ENCODE data around the gene TRIP11.

TRIP11 gene

GRCh38 chr14:92021523-92021922, 18.3 kb downstream of the TRIP11 start:
- no peak for TF ChIP-seq Cebpa-rat (IDR thresholded peaks at IDR 0.05)
- Histone ChIP-seq H3K9ac (no peak overlapping the region), H3K4me1 (peaks cover 0 to 4% (median 0%) of the 10 kb centered on the region in 10 experiments; a peak in 5 of 20 replicates), H3K27ac (no peak overlapping the region), H3K9me3 (replicated peaks in 1 of 11) (no peaks in the 10 kb centered on the region), H3K4me3 (no peak overlapping the region), H3K27me3 (no peaks in the 10 kb centered on the region), H3K4me2 (no peak overlapping the region), H4K20me1 (peaks cover 0 to 51% (median 14%) of the 10 kb centered on the region in 11 experiments; a peak in 12 of 22 replicates), H3K36me3 (peaks cover 80 to 100% (median 90%) of the 10 kb centered on the region in 11 experiments)

GRCh38 chr14:92014040-92014439, 25.8 kb downstream of the TRIP11 start:
- TF ChIP-seq Cebpa-rat (IDR thresholded peaks at IDR 0.05), result no peak
- Histone ChIP-seq H3K36me3 (peaks cover 88 to 100% (median 98%) of the 10 kb centered on the region in 11 experiments), H3K4me2 (no peak overlapping the region), H3K4me3 (no peak overlapping the region), H3K27ac (no peak overlapping the region), H3K4me1 (no peaks in the 10 kb centered on the region), H3K27me3 (no peaks in the 10 kb centered on the region), H4K20me1 (peaks cover 0 to 28% (median 3%) of the 10 kb centered on the region in 11 experiments; a peak in 8 of 22 replicates), H3K9me3 (replicated peaks in 1 of 11) (no peaks in the 10 kb centered on the region), H3K9ac (no peak overlapping the region)

GRCh38 chr14:92012121-92012748, 27.6 kb downstream of the TRIP11 start:
- H3K27ac ChIP-seq, result no peak overlapping the region
- no peaks in the 10 kb centered on the region for H3K27me3 ChIP-seq
- no peak overlapping the region for H3K9ac ChIP-seq
- H3K36me3 ChIP-seq, result peaks cover 91 to 100% (median 100%) of the 10 kb centered on the region in 11 experiments
- H3K4me2 ChIP-seq, result no peak overlapping the region
- H3K4me1 ChIP-seq, result no peaks in the 10 kb centered on the region
- H4K20me1 ChIP-seq, result peaks cover 0 to 17% (median 3%) of the 10 kb centered on the region in 11 experiments; a peak in 7 of 22 replicates
- no peak overlapping the region for H3K4me3 ChIP-seq
- no peak for TF ChIP-seq Cebpa-rat (IDR thresholded peaks at IDR 0.05)
- H3K9me3 ChIP-seq (replicated peaks in 1 of 11), result no peaks in the 10 kb centered on the region

GRCh38 chr14:92010644-92011043, 29.2 kb downstream of the TRIP11 start:
- H3K9ac ChIP-seq, result no peak overlapping the region
- H3K4me3 ChIP-seq, result no peak overlapping the region
- no peak overlapping the region for H3K4me2 ChIP-seq
- peaks cover 90 to 100% (median 100%) of the 10 kb centered on the region in 11 experiments for H3K36me3 ChIP-seq
- TF ChIP-seq Cebpa-rat (IDR thresholded peaks at IDR 0.05), result no peak
- no peaks in the 10 kb centered on the region for H3K27me3 ChIP-seq
- H3K27ac ChIP-seq, result no peak overlapping the region
- H3K9me3 ChIP-seq (replicated peaks in 1 of 11), result no peaks in the 10 kb centered on the region
- H4K20me1 ChIP-seq, result peaks cover 0 to 17% (median 3%) of the 10 kb centered on the region in 11 experiments; a peak in 7 of 22 replicates
- H3K4me1 ChIP-seq, result no peaks in the 10 kb centered on the region

GRCh38 chr14:92009604-92010003, 30.3 kb downstream of the TRIP11 start:
- Histone ChIP-seq H3K9me3 (replicated peaks in 1 of 11) (no peaks in the 10 kb centered on the region), H3K27ac (no peak overlapping the region), H3K4me1 (no peaks in the 10 kb centered on the region), H3K9ac (no peak overlapping the region), H3K4me2 (no peak overlapping the region), H4K20me1 (peaks cover 0 to 17% (median 3%) of the 10 kb centered on the region in 11 experiments; a peak in 7 of 22 replicates), H3K4me3 (no peak overlapping the region), H3K27me3 (no peaks in the 10 kb centered on the region), H3K36me3 (peaks cover 90 to 100% (median 100%) of the 10 kb centered on the region in 11 experiments)
- no peak for TF ChIP-seq Cebpa-rat (IDR thresholded peaks at IDR 0.05)

- Histone ChIP-seq H4K20me1 (peaks cover 0 to 4% (median 0%) of the 10 kb centered on the region in 11 experiments; a peak in 2 of 22 replicates), H3K4me1 (no peaks in the 10 kb centered on the region; a peak in 1 of 20 replicates), H3K27ac (no peak overlapping the region), H3K36me3 (peaks cover 69 to 97% (median 81%) of the 10 kb centered on the region in 11 experiments), H3K4me3 (no peak overlapping the region), H3K9me3 (replicated peaks in 1 of 11) (no peaks in the 10 kb centered on the region), H3K9ac (no peak overlapping the region), H3K27me3 (no peaks in the 10 kb centered on the region), H3K4me2 (no peak overlapping the region)
- no peak for TF ChIP-seq Cebpa-rat (IDR thresholded peaks at IDR 0.05)
Observed at GRCh38 chr14:92005019-92005418, 34.8 kb downstream of the TRIP11 start.

GRCh38 chr14:92004062-92004461, 35.8 kb downstream of the TRIP11 start:
- Histone ChIP-seq H4K20me1 (peaks cover 0 to 4% (median 0%) of the 10 kb centered on the region in 11 experiments; a peak in 2 of 22 replicates), H3K4me1 (peaks cover 1 to 8% (median 6%) of the 10 kb centered on the region in 10 experiments; a peak in 18 of 20 replicates), H3K9me3 (replicated peaks in 1 of 11) (no peaks in the 10 kb centered on the region), H3K4me3 (no peak overlapping the region), H3K27me3 (no peaks in the 10 kb centered on the region), H3K9ac (no peak overlapping the region), H3K36me3 (peaks cover 69 to 97% (median 79%) of the 10 kb centered on the region in 11 experiments), H3K27ac (no peak overlapping the region), H3K4me2 (no peak overlapping the region)
- no peak for TF ChIP-seq Cebpa-rat (IDR thresholded peaks at IDR 0.05)

- peak in 7 of 11 experiments; percentile 27 to 95 (median 85); a peak in 12 of 22 replicates for TF ChIP-seq Cebpa-rat (IDR thresholded peaks at IDR 0.05)
Observed at GRCh38 chr14:91998667-91999570, 40.9 kb downstream of the TRIP11 start.

GRCh38 chr14:91997492-91997891, 42.4 kb downstream of the TRIP11 start:
- Histone ChIP-seq H3K9me3 (replicated peaks in 1 of 11) (no peaks in the 10 kb centered on the region), H3K27me3 (no peaks in the 10 kb centered on the region), H4K20me1 (peaks cover 0 to 20% (median 0%) of the 10 kb centered on the region in 11 experiments; a peak in 7 of 22 replicates), H3K4me3 (no peak overlapping the region), H3K36me3 (peaks cover 47 to 94% (median 70%) of the 10 kb centered on the region in 11 experiments), H3K9ac (no peak overlapping the region), H3K4me1 (peaks cover 17 to 29% (median 25%) of the 10 kb centered on the region in 10 experiments; a peak in 19 of 20 replicates), H3K27ac (no peak overlapping the region), H3K4me2 (peak overlapping the region in 2 of 11 experiments; percentile 1 to 47; a peak in 2 of 22 replicates)
- TF ChIP-seq Cebpa-rat (IDR thresholded peaks at IDR 0.05), result no peak

More at GRCh38 chr14:91998667-91999570, 40.9 kb downstream of the TRIP11 start:
- Histone ChIP-seq H3K27ac (no peak overlapping the region), H3K36me3 (peaks cover 46 to 92% (median 68%) of the 10 kb centered on the region in 11 experiments), H3K9me3 (replicated peaks in 1 of 11) (no peaks in the 10 kb centered on the region), H3K9ac (no peak overlapping the region), H4K20me1 (peaks cover 0 to 20% (median 0%) of the 10 kb centered on the region in 11 experiments; a peak in 7 of 22 replicates), H3K27me3 (no peaks in the 10 kb centered on the region), H3K4me3 (no peak overlapping the region), H3K4me2 (peak overlapping the region in 9 of 11 experiments; percentile 3 to 49 (median 17); a peak in 14 of 22 replicates), H3K4me1 (peaks cover 17 to 29% (median 25%) of the 10 kb centered on the region in 10 experiments; a peak in 19 of 20 replicates)

Data from BLaER1 treated with 17β-estradiol and CSF1 and Interleukin-3, amounts not matched to agents 10 nM and 100 nM (cell line).